Measurements from ENCODE around the gene BLMH. TPM values are rescaled to one million over a fixed set of nuclear protein-coding genes. Genes with fewer than 3 reads are reported as not detected.
"Not testable (repeated sequence)": the region's sequence is repeated elsewhere in the genome, so short reads cannot be mapped to it uniquely, and the experiment has no call there.

The BLMH gene
- total and polyA plus RNA-seq, 2 experiments from 2014 or later, result 39.7 to 47.3 TPM

DNA sequence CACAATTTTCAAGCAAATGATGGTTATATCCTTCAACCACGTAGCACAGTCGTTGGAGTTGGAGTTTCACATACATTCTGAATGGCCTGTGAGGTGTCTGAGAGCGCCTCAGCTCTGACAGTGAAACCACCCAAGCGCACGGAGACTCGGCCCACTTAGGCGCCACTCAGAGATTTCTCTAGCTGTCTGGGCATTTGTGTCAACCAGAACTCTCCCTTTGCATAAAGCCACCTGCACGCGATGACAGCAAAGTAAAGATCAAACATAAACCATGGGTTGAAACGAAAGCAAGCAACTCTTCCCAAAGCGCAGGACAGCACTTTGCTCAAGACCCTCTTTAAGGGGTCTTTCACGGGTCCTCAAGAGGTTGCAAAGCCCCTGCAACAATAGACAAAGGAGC, 56.8 kb downstream of the BLMH start:
- Histone ChIP-seq H3K4me3 (peak overlapping the region; percentile 29), H3K4me1 (ENCODE audit: low read depth) (peaks cover 4% of the 10 kb centered on the region), H3K9me3 (ENCODE audit: low read depth) (no peaks in the 10 kb centered on the region), H3K27ac (peak overlapping the region; percentile 6), H3K27me3 (peaks cover 100% of the 10 kb centered on the region), H3K36me3 (no peaks in the 10 kb centered on the region)
- TF ChIP-seq, protein P1, sequence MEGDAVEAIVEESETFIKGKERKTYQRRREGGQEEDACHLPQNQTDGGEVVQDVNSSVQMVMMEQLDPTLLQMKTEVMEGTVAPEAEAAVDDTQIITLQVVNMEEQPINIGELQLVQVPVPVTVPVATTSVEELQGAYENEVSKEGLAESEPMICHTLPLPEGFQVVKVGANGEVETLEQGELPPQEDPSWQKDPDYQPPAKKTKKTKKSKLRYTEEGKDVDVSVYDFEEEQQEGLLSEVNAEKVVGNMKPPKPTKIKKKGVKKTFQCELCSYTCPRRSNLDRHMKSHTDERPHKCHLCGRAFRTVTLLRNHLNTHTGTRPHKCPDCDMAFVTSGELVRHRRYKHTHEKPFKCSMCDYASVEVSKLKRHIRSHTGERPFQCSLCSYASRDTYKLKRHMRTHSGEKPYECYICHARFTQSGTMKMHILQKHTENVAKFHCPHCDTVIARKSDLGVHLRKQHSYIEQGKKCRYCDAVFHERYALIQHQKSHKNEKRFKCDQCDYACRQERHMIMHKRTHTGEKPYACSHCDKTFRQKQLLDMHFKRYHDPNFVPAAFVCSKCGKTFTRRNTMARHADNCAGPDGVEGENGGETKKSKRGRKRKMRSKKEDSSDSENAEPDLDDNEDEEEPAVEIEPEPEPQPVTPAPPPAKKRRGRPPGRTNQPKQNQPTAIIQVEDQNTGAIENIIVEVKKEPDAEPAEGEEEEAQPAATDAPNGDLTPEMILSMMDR (IDR thresholded peaks at IDR 0.05; ENCODE audit: low read depth, low read length), result no peak
- DNase-seq (ENCODE audit: low read depth in 1 of 2, low spot score in 1 of 2), result peak in 1 of 2 donors; percentile 88

DNA sequence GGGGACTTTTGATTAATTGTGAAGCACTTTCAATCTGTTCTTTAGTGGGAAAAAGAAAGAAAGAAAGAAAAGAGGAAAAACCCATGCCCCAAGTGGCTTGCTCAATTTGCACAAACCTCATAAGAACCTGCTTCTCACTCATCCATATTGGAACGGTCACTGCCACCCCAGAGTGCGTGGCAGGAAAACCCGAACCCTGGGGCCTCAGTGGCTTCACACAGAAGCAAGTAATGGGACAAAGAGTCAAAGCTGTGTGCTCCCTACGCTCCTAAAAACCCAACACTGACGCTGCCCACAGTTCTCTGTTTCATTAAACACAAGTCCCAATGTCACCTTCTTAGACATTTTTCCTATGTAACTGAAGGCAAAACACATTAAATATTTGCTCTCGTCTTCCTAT, 57.4 kb downstream of the BLMH start:
- H3K36me3 ChIP-seq, result no peaks in the 10 kb centered on the region
- H3K27me3 ChIP-seq, result peaks cover 99% of the 10 kb centered on the region
- DNase-seq (ENCODE audit: low read depth in 1 of 2, low spot score in 1 of 2), result no peak
- H3K4me3 ChIP-seq, result no peak overlapping the region
- no peaks in the 10 kb centered on the region for H3K9me3 ChIP-seq (ENCODE audit: low read depth)
- TF ChIP-seq, protein P1 (IDR thresholded peaks at IDR 0.05; ENCODE audit: low read depth, low read length), result no peak
- no peak overlapping the region for H3K27ac ChIP-seq
- peaks cover 4% of the 10 kb centered on the region for H3K4me1 ChIP-seq (ENCODE audit: low read depth)

DNA sequence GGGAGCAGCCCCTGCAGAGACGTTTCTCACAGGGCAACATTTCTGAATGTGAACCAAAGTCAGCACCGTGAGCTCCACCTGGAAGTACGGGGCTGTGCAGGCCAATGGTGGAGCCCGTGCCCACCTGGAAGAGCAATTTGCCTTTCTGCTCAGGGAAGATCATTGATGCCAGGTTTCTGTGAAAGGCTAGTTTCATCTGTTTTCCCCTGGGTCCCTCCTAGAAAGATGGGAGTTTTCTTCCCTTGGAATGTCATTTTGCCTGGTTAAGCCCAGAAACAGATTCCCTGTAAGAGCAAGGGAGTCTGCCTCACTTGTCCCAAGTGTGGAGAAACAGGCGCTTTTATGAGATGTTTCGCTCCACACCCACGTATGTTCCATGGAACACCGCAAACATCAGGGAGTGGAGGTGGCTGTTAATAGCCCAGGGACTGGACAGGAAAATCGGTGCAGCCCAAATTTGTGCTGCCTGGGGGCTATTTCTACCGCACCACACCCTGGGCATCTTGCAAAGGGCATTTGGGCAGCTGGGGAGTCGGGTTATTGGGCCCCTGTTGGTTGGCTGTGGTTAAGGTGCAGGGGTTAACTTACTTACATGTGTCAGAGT, 58.8 kb downstream of the BLMH start:
- Histone ChIP-seq H3K36me3 (no peaks in the 10 kb centered on the region), H3K27ac (no peak overlapping the region), H3K27me3 (peaks cover 95% of the 10 kb centered on the region), H3K9me3 (ENCODE audit: low read depth) (no peaks in the 10 kb centered on the region), H3K4me1 (ENCODE audit: low read depth) (peaks cover 4% of the 10 kb centered on the region), H3K4me3 (no peak overlapping the region)
- no peak for DNase-seq (ENCODE audit: low read depth in 1 of 2, low spot score in 1 of 2)
- TF ChIP-seq, protein P1 (IDR thresholded peaks at IDR 0.05; ENCODE audit: low read depth, low read length), result no peak

DNA sequence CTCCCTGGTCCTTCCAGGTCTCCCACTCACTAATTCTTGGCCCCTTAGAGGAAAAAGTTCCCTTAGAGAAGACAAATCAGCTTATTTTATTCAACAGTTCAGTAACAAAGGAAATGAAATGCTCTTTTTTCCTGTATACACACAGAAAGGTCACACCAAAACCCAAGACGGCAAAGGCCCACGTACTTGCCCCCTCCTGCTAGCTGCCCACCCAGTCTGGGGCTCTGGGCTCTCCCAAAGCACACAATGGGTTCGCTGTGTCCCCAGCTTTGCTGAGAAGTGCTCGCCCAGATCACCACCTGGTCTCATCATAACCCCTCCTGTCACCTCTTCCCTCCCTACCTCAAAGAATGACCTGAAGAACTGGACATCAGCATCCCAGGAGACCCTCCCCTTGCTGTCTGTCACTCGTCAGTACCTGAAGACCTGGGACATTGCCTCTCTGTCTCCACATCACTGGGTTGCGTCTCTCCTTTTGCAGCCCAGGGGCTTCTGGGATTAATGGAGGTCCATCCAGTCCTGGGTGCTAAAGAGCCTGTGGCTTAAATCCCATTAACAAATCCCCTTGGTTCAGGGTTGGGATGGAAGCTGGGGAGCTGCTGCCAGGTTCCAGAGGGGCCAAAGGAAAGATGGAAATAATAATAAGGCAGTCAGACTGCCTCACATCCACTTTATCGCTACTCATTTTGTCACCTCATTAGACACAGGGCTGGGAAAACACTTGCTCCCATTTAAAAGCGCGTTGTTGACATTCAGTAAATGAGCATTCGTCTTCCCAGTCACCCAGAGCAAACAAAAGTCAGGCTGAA, 59.5 kb downstream of the BLMH start:
- no peak overlapping the region for H3K4me3 ChIP-seq
- H3K36me3 ChIP-seq, result no peaks in the 10 kb centered on the region
- peaks cover 4% of the 10 kb centered on the region for H3K4me1 ChIP-seq (ENCODE audit: low read depth)
- no peaks in the 10 kb centered on the region for H3K9me3 ChIP-seq (ENCODE audit: low read depth)
- H3K27ac ChIP-seq, result no peak overlapping the region
- peaks cover 87% of the 10 kb centered on the region for H3K27me3 ChIP-seq
- DNase-seq (ENCODE audit: low read depth in 1 of 2, low spot score in 1 of 2), result no peak
- TF ChIP-seq, protein P1 (IDR thresholded peaks at IDR 0.05; ENCODE audit: low read depth, low read length), result no peak

DNA sequence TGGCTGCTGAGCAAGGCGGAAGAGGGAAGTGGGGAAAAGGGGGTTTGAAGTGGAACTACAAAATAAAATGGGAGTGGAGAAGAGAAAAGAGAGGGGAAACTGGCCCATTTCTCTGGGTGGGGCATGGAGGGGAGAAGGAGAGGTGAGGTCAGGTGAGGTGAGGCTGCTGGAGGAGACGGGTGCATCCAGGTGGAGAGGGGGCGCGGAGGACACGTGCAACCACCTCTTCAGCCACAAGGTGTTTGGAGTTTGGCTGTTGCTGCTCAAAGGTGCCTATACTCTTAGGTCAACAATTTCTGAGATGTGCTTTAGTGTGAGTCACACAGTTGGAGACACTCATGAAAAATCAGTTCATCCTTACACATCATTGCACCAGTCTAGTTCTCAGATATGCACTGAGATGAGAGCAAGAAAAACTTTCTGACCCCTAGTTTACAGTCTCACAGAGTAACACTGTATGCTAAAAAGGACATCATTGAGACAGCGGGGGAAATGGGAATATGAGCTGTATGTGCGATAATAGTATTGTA, 61.1 kb downstream of the BLMH start:
- no peaks in the 10 kb centered on the region for H3K9me3 ChIP-seq (ENCODE audit: low read depth)
- no peak for DNase-seq (ENCODE audit: low read depth in 1 of 2, low spot score in 1 of 2)
- TF ChIP-seq, protein P1 (IDR thresholded peaks at IDR 0.05; ENCODE audit: low read depth, low read length), result no peak
- no peak overlapping the region for H3K27ac ChIP-seq
- H3K27me3 ChIP-seq, result peaks cover 72% of the 10 kb centered on the region
- no peak overlapping the region for H3K4me3 ChIP-seq
- H3K4me1 ChIP-seq (ENCODE audit: low read depth), result peaks cover 4% of the 10 kb centered on the region
- H3K36me3 ChIP-seq, result no peaks in the 10 kb centered on the region

DNA sequence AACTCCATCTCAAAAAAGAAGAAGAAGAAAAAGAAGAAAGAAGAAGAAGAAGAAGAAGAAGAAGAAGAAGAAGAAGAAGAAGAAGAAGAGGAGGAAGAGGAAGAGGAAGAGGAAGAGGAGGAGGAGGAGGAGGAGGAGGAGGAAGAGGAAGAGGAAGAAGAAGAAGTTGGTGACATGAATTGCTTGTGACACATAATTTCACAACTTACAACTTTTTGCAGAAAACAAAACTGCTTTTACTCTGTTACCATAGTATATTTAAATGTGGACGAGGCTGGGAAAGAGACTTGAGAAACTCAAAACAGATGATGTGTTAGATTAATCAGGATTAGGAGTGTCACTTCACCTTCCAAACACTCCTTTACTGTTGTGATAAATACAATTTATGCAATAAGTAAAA, 61.7 kb downstream of the BLMH start:
- not testable (repeated sequence) for H3K27ac ChIP-seq; H3K9me3 ChIP-seq (ENCODE audit: low read depth); H3K4me1 ChIP-seq (ENCODE audit: low read depth); DNase-seq (ENCODE audit: low read depth in 1 of 2, low spot score in 1 of 2); H3K36me3 ChIP-seq; H3K4me3 ChIP-seq
- peaks cover 65% of the 10 kb centered on the region for H3K27me3 ChIP-seq
